Measurements from ENCODE around the gene ETNK2. TPM values are rescaled to one million over a fixed set of nuclear protein-coding genes. Genes with fewer than 3 reads are reported as not detected.

ETNK2 gene
- total RNA-seq, 2 donors from 2014 or later = 25.3 to 84.5 TPM

GRCh38 chr1:204084247-204084772 is 67.5 kb downstream of the ETNK2 start:
- H3K4me3 ChIP-seq = no peak overlapping the region
- WGBS = 26% methylated on average over 4 of the region's 4 CpGs
- TF ChIP-seq POLR2A (IDR thresholded peaks at IDR 0.05) = peak; percentile 53
- peak; percentile 97 for TF ChIP-seq POLR2AphosphoS5 (IDR thresholded peaks at IDR 0.05)
- TF ChIP-seq CTCF (IDR thresholded peaks at IDR 0.05) = no peak
- no peaks in the 10 kb centered on the region for H3K27me3 ChIP-seq (replicated peaks; ENCODE audit: insufficient read depth)
- H3K9me3 ChIP-seq = no peaks in the 10 kb centered on the region
- no peaks in the 10 kb centered on the region for H3K36me3 ChIP-seq
- peaks cover 83% of the 10 kb centered on the region for H3K4me1 ChIP-seq (replicated peaks)
- peak overlapping the region; percentile 98 for H3K27ac ChIP-seq
- intact Hi-C loops (cut with DNase I) = no loop called here
- peak; percentile 96 for DNase-seq (ENCODE audit: low spot score)

GRCh38 chr1:204083491-204083890 is 68.4 kb downstream of the ETNK2 start:
- intact Hi-C loops (cut with DNase I) = no loop called here
- DNase-seq (ENCODE audit: low spot score) = no peak
- Histone ChIP-seq H3K36me3 (no peaks in the 10 kb centered on the region), H3K9me3 (no peaks in the 10 kb centered on the region), H3K4me3 (no peak overlapping the region), H3K4me1 (replicated peaks) (peaks cover 86% of the 10 kb centered on the region), H3K27me3 (replicated peaks; ENCODE audit: insufficient read depth) (no peaks in the 10 kb centered on the region), H3K27ac (peak overlapping the region; percentile 98)
- TF ChIP-seq POLR2AphosphoS5 (IDR thresholded peaks at IDR 0.05) (no peak), CTCF (IDR thresholded peaks at IDR 0.05) (no peak), POLR2A (IDR thresholded peaks at IDR 0.05) (no peak)
- WGBS = 71% methylated on average over 7 of the region's 7 CpGs

- Histone ChIP-seq H3K4me1 (replicated peaks) (peaks cover 84% of the 10 kb centered on the region), H3K27ac (peak overlapping the region; percentile 98), H3K27me3 (replicated peaks; ENCODE audit: insufficient read depth) (no peaks in the 10 kb centered on the region), H3K9me3 (no peaks in the 10 kb centered on the region), H3K4me3 (no peak overlapping the region), H3K36me3 (no peaks in the 10 kb centered on the region)
- TF ChIP-seq CTCF (IDR thresholded peaks at IDR 0.05) (no peak), POLR2A (IDR thresholded peaks at IDR 0.05) (no peak), POLR2AphosphoS5 (IDR thresholded peaks at IDR 0.05) (no peak)
- WGBS = 70% methylated on average over 8 of the region's 8 CpGs
- intact Hi-C loops (cut with DNase I) = no loop called here
- DNase-seq (ENCODE audit: low spot score) = no peak
Measured at GRCh38 chr1:204081791-204082513, 69.9 kb downstream of the ETNK2 start.

GRCh38 chr1:204081164-204081790 is 70.6 kb downstream of the ETNK2 start:
- DNase-seq (ENCODE audit: low spot score) = no peak
- no peaks in the 10 kb centered on the region for H3K36me3 ChIP-seq
- TF ChIP-seq CTCF (IDR thresholded peaks at IDR 0.05) (no peak), POLR2A (IDR thresholded peaks at IDR 0.05) (no peak), POLR2AphosphoS5 (IDR thresholded peaks at IDR 0.05) (no peak)
- no peak overlapping the region for H3K4me3 ChIP-seq
- 23% methylated on average over 13 of the region's 13 CpGs for WGBS
- peak overlapping the region; percentile 98 for H3K27ac ChIP-seq
- H3K4me1 ChIP-seq (replicated peaks) = peaks cover 83% of the 10 kb centered on the region
- intact Hi-C loops (cut with DNase I) = no loop called here
- no peaks in the 10 kb centered on the region for H3K27me3 ChIP-seq (replicated peaks; ENCODE audit: insufficient read depth)
- no peaks in the 10 kb centered on the region for H3K9me3 ChIP-seq

Other genes starting within 250 kb of the ETNK2 start
- 10 to 100 TPM; 91.9 to 95.9 TPM for gene SOX13, start 78.9 kb downstream of the ETNK2 start, total RNA-seq
- gene REN, start 14.3 kb upstream of the ETNK2 start, total RNA-seq = under 1 TPM in 1 of 2 donors, not detected in 1; 0.36 TPM
- 1 to 10 TPM in 1 of 2 donors, not detected in 1; 6.0 TPM for gene KISS1, start 44.4 kb upstream of the ETNK2 start, total RNA-seq
- gene GOLT1A, start 61.9 kb upstream of the ETNK2 start, total RNA-seq = 1 to 10 TPM; 3.0 to 3.6 TPM
- gene PLEKHA6, start 207.9 kb upstream of the ETNK2 start, total RNA-seq = 10 to 100 TPM; 24.5 to 49.3 TPM